ENCODE data around the gene SPOCD1. TPM values are rescaled to one million over a fixed set of nuclear protein-coding genes. Genes with fewer than 3 reads are reported as not detected.

SPOCD1 gene
- total and polyA plus RNA-seq, 5 donors from 2014 or later, result 1.1 TPM; not detected in 4

GRCh38 chr1:31754397-31754796 lies 61.4 kb downstream of the SPOCD1 start:
- H3K9me3 Mint-ChIP-seq, result no peaks in the 10 kb centered on the region
- H3K36me3 Mint-ChIP-seq, result no peaks in the 10 kb centered on the region
- ATAC-seq (ENCODE audit: low read depth in 2 of 2) (no peak), DNase-seq (no peak)
- H3K4me1 Mint-ChIP-seq, result peaks cover 0 to 13% (median 3%) of the 10 kb centered on the region in 4 donors
- no peak overlapping the region for H3K4me3 Mint-ChIP-seq
- Histone ChIP-seq H3K27ac (ENCODE audit: insufficient read depth, low read length, poor library complexity, severe bottlenecking) (no peak overlapping the region), H3K36me3 (ENCODE audit: control insufficient read depth, insufficient read depth, low read length) (no peaks in the 10 kb centered on the region), H3K9me3 (ENCODE audit: control insufficient read depth in 2 of 2, low read length in 2 of 2) (no peaks in the 10 kb centered on the region), H3K4me1 (ENCODE audit: control insufficient read depth, insufficient read depth, low read length, poor library complexity, severe bottlenecking) (no peaks in the 10 kb centered on the region), H3K4me3 (ENCODE audit: low read depth, low read length) (no peak overlapping the region), H3K27me3 (ENCODE audit: control insufficient read depth, insufficient read depth, low read length) (no peaks in the 10 kb centered on the region)
- H3K27me3 Mint-ChIP-seq, result peaks cover 19% of the 10 kb centered on the region
- H3K27ac Mint-ChIP-seq, result no peak overlapping the region

- Mint-ChIP-seq H3K27ac (no peak overlapping the region), H3K4me3 (no peak overlapping the region), H3K4me1 (peaks cover 0 to 13% (median 3%) of the 10 kb centered on the region in 4 donors), H3K9me3 (no peaks in the 10 kb centered on the region), H3K36me3 (no peaks in the 10 kb centered on the region), H3K27me3 (peaks cover 21% of the 10 kb centered on the region)
- ATAC-seq (ENCODE audit: low read depth in 2 of 2), result no peak
- H3K36me3 ChIP-seq (ENCODE audit: control insufficient read depth, insufficient read depth, low read length), result no peaks in the 10 kb centered on the region
- no peaks in the 10 kb centered on the region for H3K27me3 ChIP-seq (ENCODE audit: control insufficient read depth, insufficient read depth, low read length)
- no peaks in the 10 kb centered on the region for H3K9me3 ChIP-seq (ENCODE audit: control insufficient read depth in 2 of 2, low read length in 2 of 2)
- no peak for DNase-seq
- no peaks in the 10 kb centered on the region for H3K4me1 ChIP-seq (ENCODE audit: control insufficient read depth, insufficient read depth, low read length, poor library complexity, severe bottlenecking)
- no peak overlapping the region for H3K4me3 ChIP-seq (ENCODE audit: low read depth, low read length)
- H3K27ac ChIP-seq (ENCODE audit: insufficient read depth, low read length, poor library complexity, severe bottlenecking), result no peak overlapping the region
These were observed 62.0 kb downstream of the SPOCD1 start for GRCh38 chr1:31753707-31754349.

GRCh38 chr1:31752952-31753475 lies 62.8 kb downstream of the SPOCD1 start:
- no peak for ATAC-seq (ENCODE audit: low read depth in 2 of 2)
- H3K4me3 Mint-ChIP-seq, result no peak overlapping the region

GRCh38 chr1:31752258-31752657 lies 63.6 kb downstream of the SPOCD1 start:
- Mint-ChIP-seq H3K9me3 (no peaks in the 10 kb centered on the region), H3K4me1 (peaks cover 0 to 15% (median 4%) of the 10 kb centered on the region in 4 donors), H3K36me3 (no peaks in the 10 kb centered on the region), H3K27me3 (peaks cover 21% of the 10 kb centered on the region), H3K4me3 (no peak overlapping the region), H3K27ac (no peak overlapping the region)
- Histone ChIP-seq H3K27me3 (ENCODE audit: control insufficient read depth, insufficient read depth, low read length) (no peaks in the 10 kb centered on the region), H3K36me3 (ENCODE audit: control insufficient read depth, insufficient read depth, low read length) (no peaks in the 10 kb centered on the region), H3K4me1 (ENCODE audit: control insufficient read depth, insufficient read depth, low read length, poor library complexity, severe bottlenecking) (no peaks in the 10 kb centered on the region), H3K4me3 (ENCODE audit: low read depth, low read length) (no peak overlapping the region), H3K9me3 (ENCODE audit: control insufficient read depth in 2 of 2, low read length in 2 of 2) (no peaks in the 10 kb centered on the region), H3K27ac (ENCODE audit: insufficient read depth, low read length, poor library complexity, severe bottlenecking) (no peak overlapping the region)
- no peak for DNase-seq
- no peak for ATAC-seq (ENCODE audit: low read depth in 2 of 2)

More at GRCh38 chr1:31752952-31753475, 62.8 kb downstream of the SPOCD1 start:
- Mint-ChIP-seq H3K27ac (no peak overlapping the region), H3K36me3 (no peaks in the 10 kb centered on the region), H3K9me3 (no peaks in the 10 kb centered on the region), H3K27me3 (peaks cover 22% of the 10 kb centered on the region), H3K4me1 (peaks cover 0 to 13% (median 3%) of the 10 kb centered on the region in 4 donors)
- Histone ChIP-seq H3K27ac (ENCODE audit: insufficient read depth, low read length, poor library complexity, severe bottlenecking) (no peak overlapping the region), H3K4me1 (ENCODE audit: control insufficient read depth, insufficient read depth, low read length, poor library complexity, severe bottlenecking) (no peaks in the 10 kb centered on the region), H3K27me3 (ENCODE audit: control insufficient read depth, insufficient read depth, low read length) (no peaks in the 10 kb centered on the region), H3K36me3 (ENCODE audit: control insufficient read depth, insufficient read depth, low read length) (no peaks in the 10 kb centered on the region), H3K4me3 (ENCODE audit: low read depth, low read length) (no peak overlapping the region), H3K9me3 (ENCODE audit: control insufficient read depth in 2 of 2, low read length in 2 of 2) (no peaks in the 10 kb centered on the region)
- DNase-seq, result no peak

DNA sequence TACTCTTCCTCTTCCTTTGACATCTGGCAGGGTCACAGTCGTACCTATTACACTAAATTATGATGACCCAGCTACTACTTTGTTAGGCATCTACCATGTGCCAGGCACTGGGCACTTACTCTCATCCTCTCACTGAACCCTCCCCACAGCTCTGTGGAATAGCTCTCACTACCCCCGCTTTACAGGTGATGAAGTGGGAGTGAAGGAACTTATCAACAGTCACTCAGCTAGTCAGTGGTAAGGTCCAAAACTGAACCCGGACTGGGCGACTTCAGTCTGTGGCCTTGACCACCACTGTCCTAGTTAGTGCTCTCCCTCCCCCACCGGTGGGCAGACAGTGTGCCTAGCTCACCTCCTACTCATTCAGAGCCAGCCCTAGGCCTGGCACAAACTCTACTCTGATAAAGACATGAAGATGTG lies 64.0 kb downstream of the SPOCD1 start:
- Histone ChIP-seq H3K4me1 (ENCODE audit: control insufficient read depth, insufficient read depth, low read length, poor library complexity, severe bottlenecking) (no peaks in the 10 kb centered on the region), H3K9me3 (ENCODE audit: control insufficient read depth in 2 of 2, low read length in 2 of 2) (no peaks in the 10 kb centered on the region), H3K27me3 (ENCODE audit: control insufficient read depth, insufficient read depth, low read length) (no peaks in the 10 kb centered on the region), H3K4me3 (ENCODE audit: low read depth, low read length) (no peak overlapping the region), H3K36me3 (ENCODE audit: control insufficient read depth, insufficient read depth, low read length) (no peaks in the 10 kb centered on the region), H3K27ac (ENCODE audit: insufficient read depth, low read length, poor library complexity, severe bottlenecking) (no peak overlapping the region)
- Mint-ChIP-seq H3K9me3 (no peaks in the 10 kb centered on the region), H3K27me3 (peaks cover 21% of the 10 kb centered on the region), H3K27ac (peak overlapping the region in 1 of 3 donors; percentile 46), H3K4me1 (peaks cover 0 to 18% (median 6%) of the 10 kb centered on the region in 4 donors), H3K36me3 (no peaks in the 10 kb centered on the region), H3K4me3 (no peak overlapping the region)
- no peak for ATAC-seq (ENCODE audit: low read depth in 2 of 2)
- no peak for DNase-seq

DNA sequence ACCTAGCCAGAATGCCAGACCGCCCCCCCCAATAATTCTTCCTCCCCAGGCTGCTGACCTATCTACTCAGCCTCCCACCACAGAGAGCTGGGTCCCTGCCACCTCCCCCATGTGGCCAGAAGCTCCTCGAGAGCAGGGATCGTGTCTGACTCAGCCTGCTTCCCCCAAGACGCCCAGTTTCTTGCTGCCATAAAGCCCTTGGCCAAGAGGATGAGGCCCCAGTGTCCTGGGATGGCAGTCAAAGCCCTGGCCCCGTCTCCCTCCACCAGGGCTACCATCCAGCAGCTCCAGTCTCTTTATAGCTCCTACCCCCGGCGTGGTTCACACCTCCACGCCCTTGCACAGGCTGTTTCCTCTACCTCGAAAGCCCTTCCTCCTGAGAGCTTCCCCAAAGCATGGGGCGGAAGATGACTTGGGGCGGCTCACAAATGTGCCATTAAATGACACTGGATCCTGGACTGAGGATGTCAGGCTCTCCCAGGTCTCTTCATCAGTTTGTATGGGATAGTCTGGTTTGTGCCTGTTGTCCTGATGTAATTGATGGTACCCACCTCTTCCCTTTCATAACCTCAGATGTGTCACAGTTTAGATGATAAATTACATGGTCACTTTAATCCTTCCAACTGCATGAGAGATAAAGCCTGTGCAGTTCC lies 64.8 kb downstream of the SPOCD1 start:
- Histone ChIP-seq H3K27me3 (ENCODE audit: control insufficient read depth, insufficient read depth, low read length) (no peaks in the 10 kb centered on the region), H3K4me3 (ENCODE audit: low read depth, low read length) (no peak overlapping the region), H3K4me1 (ENCODE audit: control insufficient read depth, insufficient read depth, low read length, poor library complexity, severe bottlenecking) (no peaks in the 10 kb centered on the region), H3K36me3 (ENCODE audit: control insufficient read depth, insufficient read depth, low read length) (no peaks in the 10 kb centered on the region), H3K9me3 (ENCODE audit: control insufficient read depth in 2 of 2, low read length in 2 of 2) (no peaks in the 10 kb centered on the region), H3K27ac (ENCODE audit: insufficient read depth, low read length, poor library complexity, severe bottlenecking) (no peak overlapping the region)
- peak overlapping the region in 1 of 3 donors; percentile 20 for H3K27ac Mint-ChIP-seq
- peaks cover 0 to 23% (median 7%) of the 10 kb centered on the region in 4 donors for H3K4me1 Mint-ChIP-seq
- ATAC-seq (ENCODE audit: low read depth in 2 of 2) (peak; percentile 46 to 47), DNase-seq (peak in 1 of 3 donors; percentile 35)
- no peaks in the 10 kb centered on the region for H3K9me3 Mint-ChIP-seq
- peaks cover 21% of the 10 kb centered on the region for H3K27me3 Mint-ChIP-seq
- H3K36me3 Mint-ChIP-seq, result no peaks in the 10 kb centered on the region
- H3K4me3 Mint-ChIP-seq, result no peak overlapping the region

DNA sequence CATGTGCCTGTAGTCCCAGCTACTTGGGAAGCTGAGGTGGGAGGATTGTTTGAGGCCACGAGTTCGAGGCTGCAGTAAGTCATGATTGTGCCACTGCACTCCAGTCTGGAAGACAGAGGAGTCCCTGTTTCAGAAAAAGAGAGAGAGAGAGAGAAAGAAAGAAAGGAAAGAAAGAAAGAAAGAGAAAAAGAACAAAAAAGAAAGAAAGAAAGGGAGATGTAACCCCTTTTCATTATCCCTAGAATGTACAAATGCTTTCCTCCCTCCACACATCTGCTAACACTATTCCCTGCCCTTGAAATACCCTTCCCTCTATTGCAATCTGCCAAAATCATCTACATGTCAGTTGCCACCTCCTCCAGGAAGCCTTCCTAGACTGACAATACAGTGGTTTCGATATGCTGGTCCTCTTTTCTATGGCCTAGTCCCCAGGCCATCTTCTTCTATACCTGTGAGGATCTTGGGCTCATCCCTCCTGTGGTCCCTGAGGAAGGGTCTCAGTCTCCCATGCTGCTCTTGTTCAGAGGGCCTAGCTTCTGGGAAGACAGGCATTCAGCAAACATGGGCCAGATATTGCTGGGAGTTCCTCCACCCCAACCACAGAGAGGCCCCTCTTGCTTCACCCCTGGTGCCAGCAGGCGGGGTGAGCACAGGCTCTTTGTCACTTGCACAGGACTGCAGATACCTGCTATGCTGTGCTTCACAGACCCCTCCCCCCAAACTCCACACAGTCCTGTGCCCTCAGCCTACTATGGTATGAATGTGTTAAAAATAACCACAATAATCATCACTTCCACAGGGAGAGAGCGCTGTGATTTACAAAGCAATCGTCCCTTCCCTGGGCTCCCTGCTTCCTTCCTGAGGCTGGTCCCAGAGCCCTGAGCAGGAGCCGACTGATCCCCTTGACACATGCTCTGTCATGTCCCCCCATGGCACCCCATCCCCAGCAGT lies 65.8 kb downstream of the SPOCD1 start:
- H3K27me3 Mint-ChIP-seq, result peaks cover 21% of the 10 kb centered on the region
- DNase-seq (no peak), ATAC-seq (ENCODE audit: low read depth in 2 of 2) (no peak)
- H3K36me3 Mint-ChIP-seq, result no peaks in the 10 kb centered on the region
- no peak overlapping the region for H3K27ac Mint-ChIP-seq
- Histone ChIP-seq H3K9me3 (ENCODE audit: control insufficient read depth in 2 of 2, low read length in 2 of 2) (no peaks in the 10 kb centered on the region), H3K4me1 (ENCODE audit: control insufficient read depth, insufficient read depth, low read length, poor library complexity, severe bottlenecking) (no peaks in the 10 kb centered on the region), H3K27me3 (ENCODE audit: control insufficient read depth, insufficient read depth, low read length) (no peaks in the 10 kb centered on the region), H3K4me3 (ENCODE audit: low read depth, low read length) (no peak overlapping the region), H3K36me3 (ENCODE audit: control insufficient read depth, insufficient read depth, low read length) (no peaks in the 10 kb centered on the region), H3K27ac (ENCODE audit: insufficient read depth, low read length, poor library complexity, severe bottlenecking) (no peak overlapping the region)
- no peaks in the 10 kb centered on the region for H3K9me3 Mint-ChIP-seq
- H3K4me3 Mint-ChIP-seq, result no peak overlapping the region
- peaks cover 0 to 28% (median 7%) of the 10 kb centered on the region in 4 donors for H3K4me1 Mint-ChIP-seq
